Mesendoderm (in vitro differentiated cells): ENCODE measurements around the gene SYF2.

Experiments used
- DNase-seq: peaks from one replicate; pipeline ENCODE4 v3.0.0; 2013
- H2AK5ac ChIP-seq: 2 replicates; pipeline ENCODE4 v1.6.1; 2013; ENCODE audit warnings: low read length, inconsistent platforms
- H2BK120ac ChIP-seq: 2 replicates; pipeline ENCODE4 v1.6.1; 2013; ENCODE audit warnings: low read depth, mild to moderate bottlenecking, low read length, moderate library complexity, mixed read lengths
- H2BK15ac ChIP-seq: replicated peaks from 2 replicates; pipeline ENCODE4 v1.6.1; 2013; ENCODE audit warnings: low read depth, mild to moderate bottlenecking, moderate library complexity
- H2BK5ac ChIP-seq: 2 replicates; pipeline ENCODE4 v1.6.1; 2013; ENCODE audit warnings: low read length, inconsistent platforms
- H3K18ac ChIP-seq: 2 replicates; pipeline ENCODE4 v1.6.1; 2013; ENCODE audit warnings: mild to moderate bottlenecking, low read length, mixed read lengths
- H3K23ac ChIP-seq: one replicate; pipeline ENCODE4 v1.6.1; 2013; ENCODE audit warnings: low read length
- H3K27ac ChIP-seq: 2 replicates; pipeline ENCODE4 v1.5.1; 2013; ENCODE audit warnings: low read depth, mild to moderate bottlenecking, inconsistent platforms, low read length, moderate library complexity
- H3K27me3 ChIP-seq: 2 replicates; pipeline ENCODE4 v1.6.1; 2013; ENCODE audit warnings: low read length, control low read depth, mild to moderate bottlenecking, inconsistent platforms; ENCODE audit not compliant: insufficient read depth, poor library complexity
- H3K36me3 ChIP-seq: 2 replicates; pipeline ENCODE4 v1.6.1; 2013; ENCODE audit warnings: low read length, inconsistent platforms; ENCODE audit not compliant: control insufficient read depth, insufficient read depth
- H3K4ac ChIP-seq: one replicate; pipeline ENCODE4 v1.6.1; 2013; ENCODE audit warnings: low read depth, mild to moderate bottlenecking, low read length, moderate library complexity
- H3K4me1 ChIP-seq: 2 replicates; pipeline ENCODE4 v1.6.1; 2013; ENCODE audit warnings: low read depth, low read length, inconsistent platforms; ENCODE audit not compliant: control insufficient read depth
- H3K4me2 ChIP-seq: 2 replicates; pipeline ENCODE4 v1.6.1; 2013; ENCODE audit warnings: low read length
- H3K4me3 ChIP-seq: 2 replicates; pipeline ENCODE4 v1.5.1; 2013; ENCODE audit warnings: mild to moderate bottlenecking, low read length
- H3K56ac ChIP-seq: one replicate; pipeline ENCODE4 v1.6.1; 2013; ENCODE audit warnings: low read length
- H3K79me1 ChIP-seq: 2 replicates; pipeline ENCODE4 v1.6.1; 2013; ENCODE audit warnings: low read length, inconsistent platforms
- H3K79me2 ChIP-seq: 2 replicates; pipeline ENCODE4 v1.6.1; 2013; ENCODE audit warnings: mild to moderate bottlenecking, low read length; ENCODE audit not compliant: control insufficient read depth, insufficient read depth
- H3K9ac ChIP-seq: 2 replicates; pipeline ENCODE4 v1.6.1; 2013; ENCODE audit warnings: low read length, inconsistent platforms
- H4K5ac ChIP-seq: one replicate; pipeline ENCODE4 v1.6.1; 2013; ENCODE audit warnings: low read length
- H4K8ac ChIP-seq: one replicate; pipeline ENCODE4 v1.6.1; 2013; ENCODE audit warnings: low read depth, mild to moderate bottlenecking, control low read depth, low read length, moderate library complexity
- WGBS: extraction: QIAGEN DNeasy Blood & Tissue Kit; methylation state at CpG from one replicate; pipeline ENCODE4 v1.1.7; 2013; ENCODE audit warnings: low lambda C conversion rate, missing lambda C conversion rate; ENCODE audit not compliant: insufficient coverage; ENCODE audit errors: extremely low coverage; 5-methylcytosine and 5-hydroxymethylcytosine counted together

SYF2 gene

GRCh38 chr1:25208561-25209222, 23.6 kb downstream of the SYF2 start:
- WGBS: no CpG with 5 or more reads among the region's 2 CpGs
- DNase-seq: no peak
- Histone ChIP-seq H3K79me2 (no peaks in the 10 kb centered on the region), H3K23ac (no peak overlapping the region), H3K4me1 (peaks cover 3% of the 10 kb centered on the region), H3K4ac (no peak overlapping the region), H3K27ac (no peak overlapping the region), H4K5ac (no peak overlapping the region), H3K18ac (no peak overlapping the region), H3K79me1 (no peaks in the 10 kb centered on the region), H3K36me3 (no peaks in the 10 kb centered on the region), H4K8ac (no peak overlapping the region), H2BK15ac (no peak overlapping the region), H2BK120ac (no peak overlapping the region), H2BK5ac (no peak overlapping the region), H3K56ac (no peak overlapping the region), H3K4me2 (no peak overlapping the region), H3K9ac (no peak overlapping the region), H2AK5ac (no peak overlapping the region), H3K4me3 (no peak overlapping the region), H3K27me3 (no peaks in the 10 kb centered on the region)

DNA sequence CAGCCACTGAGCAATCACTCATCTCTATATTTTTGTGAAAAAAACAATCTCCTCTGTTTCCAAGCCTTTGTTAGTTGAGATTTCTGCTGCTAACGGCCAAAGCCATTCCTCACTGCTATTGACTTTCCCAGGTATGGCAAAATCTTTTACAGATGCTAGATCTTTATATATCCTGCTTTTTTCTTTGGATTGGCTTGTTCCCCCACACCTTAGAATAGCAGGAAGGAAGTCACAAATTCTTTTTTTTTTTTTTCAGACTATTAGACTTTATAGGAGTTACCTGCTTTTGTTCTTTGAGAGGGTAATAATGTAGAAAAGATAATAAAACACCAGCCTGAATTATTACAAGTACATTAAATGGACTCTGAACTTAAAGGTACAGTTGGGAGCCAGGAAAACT, 24.2 kb downstream of the SYF2 start:
- no peak overlapping the region for H2AK5ac ChIP-seq
- WGBS: no CpG with 5 or more reads among the region's 1 CpG

DNA sequence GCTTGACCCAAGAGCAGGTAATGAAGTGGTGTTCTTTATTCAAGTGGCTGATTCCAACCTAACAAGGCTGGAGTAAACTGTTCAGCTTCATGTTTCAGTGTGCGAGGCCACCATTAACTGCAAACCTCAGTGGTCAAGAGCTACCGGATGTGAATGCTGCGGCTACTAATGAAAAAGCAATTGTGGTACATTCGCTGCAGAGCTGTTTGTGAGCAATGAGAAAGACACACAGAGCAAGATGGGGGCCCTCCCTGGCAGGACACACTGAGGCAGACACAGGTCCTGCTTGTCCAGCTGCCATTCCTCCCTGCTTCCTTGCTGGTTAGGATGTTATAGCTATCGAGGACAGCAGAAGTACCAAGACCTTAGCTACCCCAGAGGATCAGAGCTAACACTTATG, 26.1 kb downstream of the SYF2 start:
- H3K27me3 ChIP-seq: no peaks in the 10 kb centered on the region
- H3K9ac ChIP-seq: no peak overlapping the region
- no peak overlapping the region for H2BK15ac ChIP-seq
- DNase-seq: no peak
- H4K5ac ChIP-seq: no peak overlapping the region
- H2BK120ac ChIP-seq: no peak overlapping the region
- H3K36me3 ChIP-seq: no peaks in the 10 kb centered on the region
- H2AK5ac ChIP-seq: no peak overlapping the region
- no peak overlapping the region for H3K23ac ChIP-seq
- no peak overlapping the region for H3K4me3 ChIP-seq
- WGBS: no CpG with 5 or more reads among the region's 5 CpGs
- peaks cover 3% of the 10 kb centered on the region for H3K4me1 ChIP-seq
- no peak overlapping the region for H3K18ac ChIP-seq
- no peaks in the 10 kb centered on the region for H3K79me1 ChIP-seq
- no peak overlapping the region for H4K8ac ChIP-seq
- H3K4me2 ChIP-seq: no peak overlapping the region
- H3K4ac ChIP-seq: no peak overlapping the region
- H2BK5ac ChIP-seq: no peak overlapping the region
- no peak overlapping the region for H3K56ac ChIP-seq
- no peak overlapping the region for H3K27ac ChIP-seq
- no peaks in the 10 kb centered on the region for H3K79me2 ChIP-seq

More for the DNA sequence above, 24.2 kb downstream of the SYF2 start:
- Histone ChIP-seq H2BK120ac (no peak overlapping the region), H3K4me1 (peaks cover 3% of the 10 kb centered on the region), H3K79me2 (no peaks in the 10 kb centered on the region), H3K27me3 (no peaks in the 10 kb centered on the region), H3K4ac (no peak overlapping the region), H3K79me1 (no peaks in the 10 kb centered on the region), H3K18ac (no peak overlapping the region), H4K8ac (no peak overlapping the region), H2BK5ac (no peak overlapping the region), H2BK15ac (no peak overlapping the region), H3K36me3 (no peaks in the 10 kb centered on the region), H3K4me3 (no peak overlapping the region), H3K9ac (no peak overlapping the region), H3K4me2 (no peak overlapping the region), H3K23ac (no peak overlapping the region), H3K56ac (no peak overlapping the region), H4K5ac (no peak overlapping the region), H3K27ac (no peak overlapping the region)
- DNase-seq: no peak

DNA sequence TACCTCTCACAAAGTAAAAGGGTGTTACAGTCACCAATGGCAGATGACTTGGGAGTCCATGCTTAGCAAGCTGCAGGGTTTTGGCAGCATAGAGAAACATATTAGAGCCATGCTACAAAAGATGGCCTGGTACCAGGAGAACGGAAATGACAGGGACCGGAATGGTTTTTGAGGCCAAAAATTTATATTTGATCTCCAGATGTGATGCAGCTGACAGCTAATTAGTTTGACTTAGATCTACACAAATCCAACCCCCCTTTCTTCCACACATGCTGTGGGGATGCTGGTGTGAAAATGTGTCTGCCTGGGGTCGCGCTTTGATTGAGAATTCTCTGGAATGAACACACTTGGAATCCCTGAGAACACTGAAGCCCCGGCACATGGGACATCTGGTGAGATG, 26.5 kb downstream of the SYF2 start:
- Histone ChIP-seq H3K56ac (no peak overlapping the region), H2AK5ac (no peak overlapping the region), H3K4me3 (no peak overlapping the region), H4K5ac (no peak overlapping the region), H3K23ac (no peak overlapping the region), H3K9ac (no peak overlapping the region), H4K8ac (no peak overlapping the region), H2BK5ac (no peak overlapping the region), H2BK120ac (no peak overlapping the region), H3K79me1 (no peaks in the 10 kb centered on the region), H3K4me1 (peaks cover 3% of the 10 kb centered on the region), H3K4ac (no peak overlapping the region), H3K27me3 (no peaks in the 10 kb centered on the region), H3K79me2 (no peaks in the 10 kb centered on the region), H2BK15ac (no peak overlapping the region), H3K36me3 (no peaks in the 10 kb centered on the region), H3K18ac (no peak overlapping the region), H3K27ac (no peak overlapping the region), H3K4me2 (no peak overlapping the region)
- no CpG with 5 or more reads among the region's 5 CpGs for WGBS
- DNase-seq: no peak

GRCh38 chr1:25204797-25205480, 27.4 kb downstream of the SYF2 start:
- no CpG with 5 or more reads among the region's 9 CpGs for WGBS
- no peaks in the 10 kb centered on the region for H3K79me2 ChIP-seq
- H3K23ac ChIP-seq: no peak overlapping the region
- no peak overlapping the region for H4K8ac ChIP-seq
- no peaks in the 10 kb centered on the region for H3K36me3 ChIP-seq
- H3K27ac ChIP-seq: no peak overlapping the region
- H2AK5ac ChIP-seq: no peak overlapping the region
- no peak overlapping the region for H2BK15ac ChIP-seq
- H3K4me1 ChIP-seq: no peaks in the 10 kb centered on the region
- H3K4me2 ChIP-seq: no peak overlapping the region
- no peak overlapping the region for H3K9ac ChIP-seq
- no peak overlapping the region for H4K5ac ChIP-seq
- H3K56ac ChIP-seq: no peak overlapping the region
- H3K4me3 ChIP-seq: no peak overlapping the region
- no peak overlapping the region for H2BK5ac ChIP-seq
- H3K27me3 ChIP-seq: no peaks in the 10 kb centered on the region
- no peaks in the 10 kb centered on the region for H3K79me1 ChIP-seq
- no peak overlapping the region for H2BK120ac ChIP-seq
- peak; percentile 71 for DNase-seq
- H3K18ac ChIP-seq: no peak overlapping the region
- no peak overlapping the region for H3K4ac ChIP-seq
